Ovary (tissue), 3 donors: ENCODE data around the gene QSER1.

ENCODE experiments used
- EP300 ChIP-seq: sonication (generic); formaldehyde crosslinking; IDR thresholded peaks from one replicate; pipeline ENCODE4 v1.6.1; 2017; ENCODE audit warnings: antibody characterized with exemption
- POLR2A ChIP-seq: fragments of 450-650 bp; IDR thresholded peaks from one replicate; pipeline ENCODE4 v1.6.1; 2017; ENCODE audit warnings: antibody characterized with exemption, mild to moderate bottlenecking, moderate library complexity
- TF ChIP-seq, protein P1 (sequence below), 3 donors: fragments of 450-650 bp in 2 of 3; fragments of 200-600 bp in 1 of 3; IDR thresholded peaks; one replicate each; pipeline versions ENCODE4 v1.5.1 to v1.8.0; 2016 to 2022; ENCODE audit warnings: antibody characterized with exemption in 3 of 3, mild to moderate bottlenecking in 1 of 3
- donor health status: DM: no; HTN: no; CAD: no.

DNA sequence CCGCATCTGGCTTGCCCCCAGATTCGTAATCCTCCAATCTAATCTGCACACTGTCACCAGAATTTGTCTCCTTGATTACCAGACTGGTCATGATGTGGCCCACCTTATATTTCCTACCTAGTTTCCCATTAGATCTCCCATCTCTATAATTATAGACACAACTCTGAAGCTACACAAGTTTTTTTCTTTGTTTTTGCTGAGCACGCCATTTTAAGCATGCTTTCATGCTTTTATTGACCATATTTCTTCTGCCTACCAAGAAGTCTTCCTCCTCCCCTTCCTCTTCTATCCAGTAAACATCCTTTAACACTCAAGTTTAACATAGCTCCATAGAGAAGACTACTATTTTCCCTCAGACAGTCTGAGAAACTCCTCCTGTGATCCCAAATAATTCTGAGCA is 98.8 kb downstream of the QSER1 start:
- TF ChIP-seq POLR2A (no peak), EP300 (no peak)
- TF ChIP-seq, protein P1, sequence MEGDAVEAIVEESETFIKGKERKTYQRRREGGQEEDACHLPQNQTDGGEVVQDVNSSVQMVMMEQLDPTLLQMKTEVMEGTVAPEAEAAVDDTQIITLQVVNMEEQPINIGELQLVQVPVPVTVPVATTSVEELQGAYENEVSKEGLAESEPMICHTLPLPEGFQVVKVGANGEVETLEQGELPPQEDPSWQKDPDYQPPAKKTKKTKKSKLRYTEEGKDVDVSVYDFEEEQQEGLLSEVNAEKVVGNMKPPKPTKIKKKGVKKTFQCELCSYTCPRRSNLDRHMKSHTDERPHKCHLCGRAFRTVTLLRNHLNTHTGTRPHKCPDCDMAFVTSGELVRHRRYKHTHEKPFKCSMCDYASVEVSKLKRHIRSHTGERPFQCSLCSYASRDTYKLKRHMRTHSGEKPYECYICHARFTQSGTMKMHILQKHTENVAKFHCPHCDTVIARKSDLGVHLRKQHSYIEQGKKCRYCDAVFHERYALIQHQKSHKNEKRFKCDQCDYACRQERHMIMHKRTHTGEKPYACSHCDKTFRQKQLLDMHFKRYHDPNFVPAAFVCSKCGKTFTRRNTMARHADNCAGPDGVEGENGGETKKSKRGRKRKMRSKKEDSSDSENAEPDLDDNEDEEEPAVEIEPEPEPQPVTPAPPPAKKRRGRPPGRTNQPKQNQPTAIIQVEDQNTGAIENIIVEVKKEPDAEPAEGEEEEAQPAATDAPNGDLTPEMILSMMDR (IDR thresholded peaks at IDR 0.05), result no peak
